CD14-positive monocyte (primary cell): Measurements from ENCODE around the gene DHODH. TPM values are rescaled to one million over a fixed set of nuclear protein-coding genes. Genes with fewer than 3 reads are reported as not detected.

ENCODE experiments used
- DNase-seq, 3 donors: peaks; one replicate each; pipeline ENCODE4 v3.0.0-alpha.2; 2011 to 2022
- H2AFZ ChIP-seq: 2 replicates; pipeline ENCODE4 v1.6.0; 2012; ENCODE audit warnings: mild to moderate bottlenecking, low read depth, low read length, inconsistent platforms; ENCODE audit not compliant: insufficient read depth, poor library complexity, severe bottlenecking
- H3K27ac ChIP-seq, 2 donors: 1 replicate in 1 of 2; 2 replicates in 1 of 2; pipeline ENCODE4 v1.5.1; 2012 to 2013; ENCODE audit warnings: low read length in 2 of 2, control low read depth in 1 of 2, inconsistent platforms in 1 of 2, low read depth in 1 of 2, mild to moderate bottlenecking in 1 of 2
- H3K27me3 ChIP-seq, 2 donors: one replicate each; pipeline versions ENCODE4 v1.6.0 to v1.6.1; 2011 to 2013; ENCODE audit warnings: low read length in 2 of 2; ENCODE audit not compliant: control insufficient read depth in 2 of 2, insufficient read depth in 2 of 2
- H3K36me3 ChIP-seq, 2 donors: replicated peaks in 1 of 2; 1 replicate in 1 of 2; 2 replicates in 1 of 2; pipeline versions ENCODE4 v1.5.1 to v1.6.1; 2012 to 2013; ENCODE audit warnings: low read length in 2 of 2, control low read depth in 1 of 2, inconsistent platforms in 1 of 2, mild to moderate bottlenecking in 1 of 2; ENCODE audit not compliant: insufficient read depth in 2 of 2, control insufficient read depth in 1 of 2
- H3K4me1 ChIP-seq, 2 donors: 1 replicate in 1 of 2; 2 replicates in 1 of 2; pipeline versions ENCODE4 v1.5.1 to v1.6.1; 2012 to 2013; ENCODE audit warnings: low read length in 2 of 2, control low read depth in 1 of 2, inconsistent platforms in 1 of 2, mild to moderate bottlenecking in 1 of 2, moderate library complexity in 1 of 2; ENCODE audit not compliant: insufficient read depth in 2 of 2, control insufficient read depth in 1 of 2
- H3K4me2 ChIP-seq: replicated peaks from 2 replicates; pipeline ENCODE3; 2012; ENCODE audit warnings: low read length, moderate library complexity, mild to moderate bottlenecking; ENCODE audit not compliant: poor library complexity, severe bottlenecking; ENCODE audit errors: extremely low read depth
- H3K4me3 ChIP-seq, 3 experiments: fragments of 200-600 bp in 1 of 3; sonication (generic) in 1 of 3; replicated peaks in 1 of 3; 1 replicate in 2 of 3; 2 replicates in 1 of 3; pipeline ENCODE4 v1.5.1; 2011 to 2013; ENCODE audit warnings: low read length in 3 of 3, mild to moderate bottlenecking in 3 of 3, control low read depth in 2 of 3, low read depth in 2 of 3, inconsistent platforms in 1 of 3, moderate library complexity in 1 of 3
- H3K79me2 ChIP-seq: 2 replicates; pipeline ENCODE4 v1.6.0; 2012; ENCODE audit warnings: mild to moderate bottlenecking, control low read depth, inconsistent platforms, low read length, moderate library complexity; ENCODE audit not compliant: insufficient read depth
- H3K9ac ChIP-seq: 2 replicates; pipeline ENCODE4 v1.6.0; 2017; ENCODE audit warnings: low read length, mild to moderate bottlenecking; ENCODE audit not compliant: insufficient read depth, poor library complexity, severe bottlenecking
- H3K9me3 ChIP-seq, 2 donors: replicated peaks in 1 of 2; 1 replicate in 1 of 2; 2 replicates in 1 of 2; pipeline versions ENCODE4 v1.5.1 to v1.6.1; 2012 to 2013; ENCODE audit warnings: low read length in 2 of 2, control low read depth in 1 of 2; ENCODE audit not compliant: control insufficient read depth in 1 of 2, insufficient read depth in 1 of 2
- H4K20me1 ChIP-seq: 2 replicates; pipeline ENCODE4 v1.6.0; 2012; ENCODE audit warnings: mild to moderate bottlenecking, low read length, control low read depth, moderate library complexity; ENCODE audit not compliant: insufficient read depth
- H3K27ac Mint-ChIP-seq, 7 donors: one replicate each; pipeline ENCODE4 v1.8.0; 2020; ENCODE audit warnings: mild to moderate bottlenecking in 7 of 7, mixed read lengths in 7 of 7, moderate library complexity in 6 of 7, inconsistent platforms in 2 of 7
- H3K27me3 Mint-ChIP-seq, 3 donors: one replicate each; pipeline ENCODE4 v1.8.0; 2021 to 2022; ENCODE audit warnings: low read depth in 3 of 3, mild to moderate bottlenecking in 3 of 3, mixed read lengths in 3 of 3, moderate library complexity in 3 of 3, inconsistent platforms in 1 of 3
- H3K36me3 Mint-ChIP-seq, 2 donors: one replicate each; pipeline ENCODE4 v1.8.0; 2020; ENCODE audit warnings: mixed read lengths in 2 of 2, inconsistent platforms in 1 of 2, mild to moderate bottlenecking in 1 of 2
- H3K4me1 Mint-ChIP-seq: one replicate; pipeline ENCODE4 v1.8.0; 2020; ENCODE audit warnings: mild to moderate bottlenecking, mixed read lengths
- H3K4me3 Mint-ChIP-seq, 2 donors: one replicate each; pipeline ENCODE4 v1.8.0; 2020; ENCODE audit warnings: mild to moderate bottlenecking in 2 of 2, mixed read lengths in 2 of 2, moderate library complexity in 1 of 2
- H3K9me3 Mint-ChIP-seq, 7 donors: one replicate each; pipeline ENCODE4 v1.8.0; 2020 to 2022; ENCODE audit warnings: mixed read lengths in 7 of 7, mild to moderate bottlenecking in 6 of 7, moderate library complexity in 6 of 7, inconsistent platforms in 2 of 7
- CTCF ChIP-seq: fragments of 200-600 bp; IDR thresholded peaks from one replicate; pipeline ENCODE4 v1.8.0; 2022; ENCODE audit warnings: antibody characterized with exemption, mild to moderate bottlenecking
- WGBS: methylation state at CpG from one replicate; pipeline ENCODE4 v1.1.5; 2013; ENCODE audit warnings: missing lambda C conversion rate; ENCODE audit not compliant: insufficient coverage; 5-methylcytosine and 5-hydroxymethylcytosine counted together
- intact Hi-C, 2 donors: fragments of 100-400 bp; cut with micrococcal nuclease; formaldehyde crosslinking; loops; one replicate each; pipeline versions ENCODE4 v1.15.0 to v1.15.1; 2023
- polyA plus RNA-seq, 3 donors: library from polyadenylated mRNA; depleted of rRNA in 1 of 3; unstranded in 2 of 3; stranded (reverse) in 1 of 3; fragments of 300-500 nt in 2 of 3; fragments of >200 nt in 1 of 3; fragmentation: Illumina TruSeq in 2 of 3; gene quantifications; 1 replicate in 2 of 3; 2 replicates in 1 of 3; pipeline ENCODE4 v1.2.3, GENCODE V29; 2012 to 2021

DHODH gene
- polyA plus RNA-seq, 3 donors, result 2.2 to 3.8 (median 2.4) TPM

GRCh38 chr16:72044825-72045359 is 36.3 kb downstream of the DHODH start:
- Histone ChIP-seq H3K79me2 (no peaks in the 10 kb centered on the region), H4K20me1 (no peaks in the 10 kb centered on the region), H2AFZ (no peak overlapping the region), H3K4me2 (no peak overlapping the region), H3K4me3 (no peak overlapping the region), H3K4me1 (peaks cover under 1 to 4% of the 10 kb centered on the region in 2 donors), H3K27me3 (no peaks in the 10 kb centered on the region), H3K36me3 (no peaks in the 10 kb centered on the region), H3K9ac (no peak overlapping the region), H3K9me3 (peaks cover 15 to 16% of the 10 kb centered on the region in 2 donors), H3K27ac (no peak overlapping the region)
- no peak overlapping the region for H3K27ac Mint-ChIP-seq
- peaks cover 11% of the 10 kb centered on the region for H3K4me1 Mint-ChIP-seq
- H3K36me3 Mint-ChIP-seq, result peaks cover 12 to 19% of the 10 kb centered on the region in 2 donors
- H3K27me3 Mint-ChIP-seq, result peaks cover 0 to 3% (median 2%) of the 10 kb centered on the region in 3 donors
- 71% methylated on average over 2 of the region's 2 CpGs for WGBS
- no peak for DNase-seq
- H3K4me3 Mint-ChIP-seq, result no peak overlapping the region
- peaks cover 7 to 24% (median 18%) of the 10 kb centered on the region in 7 donors for H3K9me3 Mint-ChIP-seq
- TF ChIP-seq CTCF, result no peak
- intact Hi-C loops, result no loop called here

- H2AFZ ChIP-seq, result no peak overlapping the region
- no peak overlapping the region for H3K9ac ChIP-seq
- Mint-ChIP-seq H3K9me3 (peaks cover 9 to 29% (median 22%) of the 10 kb centered on the region in 7 donors), H3K36me3 (peaks cover 4 to 14% of the 10 kb centered on the region in 2 donors), H3K27ac (peak overlapping the region in 2 of 7 donors; percentile 40 to 68), H3K4me3 (no peak overlapping the region), H3K4me1 (peaks cover 44% of the 10 kb centered on the region), H3K27me3 (peaks cover 0 to 2% (median 0%) of the 10 kb centered on the region in 3 donors)
- no peak overlapping the region for H3K4me3 ChIP-seq
- no peaks in the 10 kb centered on the region for H3K79me2 ChIP-seq
- intact Hi-C loops, result no loop called here
- H3K27me3 ChIP-seq, result no peaks in the 10 kb centered on the region
- peaks cover 38 to 46% of the 10 kb centered on the region in 2 donors for H3K4me1 ChIP-seq
- no peak for DNase-seq
- no peaks in the 10 kb centered on the region for H4K20me1 ChIP-seq
- no peak overlapping the region for H3K27ac ChIP-seq
- no peaks in the 10 kb centered on the region for H3K36me3 ChIP-seq
- peaks cover 17 to 20% of the 10 kb centered on the region in 2 donors for H3K9me3 ChIP-seq
- TF ChIP-seq CTCF, result no peak
- no peak overlapping the region for H3K4me2 ChIP-seq
Measured at GRCh38 chr16:72049110-72049509, 40.6 kb downstream of the DHODH start.
